ENCODE data around the gene GRID2. TPM values are rescaled to one million over a fixed set of nuclear protein-coding genes. Genes with fewer than 3 reads are reported as not detected.
A peak's percentile ranks its signal among the peaks of the same experiment; 100 is the strongest.

GRID2 gene
- total RNA-seq, 1 experiment from 2014 or later = 2.2 TPM

DNA sequence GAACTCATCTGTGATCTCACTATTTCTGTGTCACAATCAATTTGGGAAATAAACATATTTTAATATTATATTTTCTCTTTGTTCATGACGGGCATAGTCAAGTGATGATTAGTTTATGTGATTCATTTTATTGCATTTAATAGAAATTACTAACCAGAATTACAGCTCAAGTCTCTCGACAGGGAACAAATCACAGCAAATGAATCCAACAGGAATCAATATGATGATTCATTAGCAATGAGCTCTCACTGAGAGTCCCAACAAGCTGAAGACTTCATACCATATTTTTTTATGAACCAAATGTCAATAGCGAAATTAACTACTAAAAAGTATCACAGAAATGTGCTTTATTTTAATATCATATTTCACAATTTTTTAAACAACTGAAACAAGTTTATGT, 649.7 kb downstream of the GRID2 start:
- Histone ChIP-seq H2AFZ (ENCODE audit: low read length) (no peak overlapping the region), H3K4me1 (ENCODE audit: insufficient read depth, low read length) (peaks cover 19% of the 10 kb centered on the region), H3K4me3 (ENCODE audit: low read length) (no peak overlapping the region), H3K27ac (ENCODE audit: low read length) (peak overlapping the region; percentile 62), H3K9ac (ENCODE audit: low read length) (no peak overlapping the region), H3K9me3 (ENCODE audit: low read length) (no peaks in the 10 kb centered on the region), H3F3A (ENCODE audit: low read length, unreplicated experiment) (no peaks in the 10 kb centered on the region), H3K27me3 (ENCODE audit: low read length) (no peaks in the 10 kb centered on the region), H3K9me2 (replicated peaks; ENCODE audit: low read length) (no peaks in the 10 kb centered on the region), H4K20me1 (ENCODE audit: low read length) (no peaks in the 10 kb centered on the region), H3K36me3 (ENCODE audit: low read depth, low read length) (no peaks in the 10 kb centered on the region), H3K4me2 (ENCODE audit: low read length) (peak overlapping the region; percentile 60), H3K79me2 (ENCODE audit: low read length) (no peaks in the 10 kb centered on the region)
- POLR2A ChIA-PET (ENCODE audit: unreplicated experiment) = no interaction called here
- CTCF ChIA-PET = no interaction called here
- ATAC-seq (peak; percentile 92), DNase-seq (peak; percentile 64)
- intact Hi-C loops (cut with micrococcal nuclease) = loop anchor here (5.0 kb wide), 1 partner anchor 721 kb away; no protein-coding TSS in a partner anchor
- TF ChIP-seq, protein P1, sequence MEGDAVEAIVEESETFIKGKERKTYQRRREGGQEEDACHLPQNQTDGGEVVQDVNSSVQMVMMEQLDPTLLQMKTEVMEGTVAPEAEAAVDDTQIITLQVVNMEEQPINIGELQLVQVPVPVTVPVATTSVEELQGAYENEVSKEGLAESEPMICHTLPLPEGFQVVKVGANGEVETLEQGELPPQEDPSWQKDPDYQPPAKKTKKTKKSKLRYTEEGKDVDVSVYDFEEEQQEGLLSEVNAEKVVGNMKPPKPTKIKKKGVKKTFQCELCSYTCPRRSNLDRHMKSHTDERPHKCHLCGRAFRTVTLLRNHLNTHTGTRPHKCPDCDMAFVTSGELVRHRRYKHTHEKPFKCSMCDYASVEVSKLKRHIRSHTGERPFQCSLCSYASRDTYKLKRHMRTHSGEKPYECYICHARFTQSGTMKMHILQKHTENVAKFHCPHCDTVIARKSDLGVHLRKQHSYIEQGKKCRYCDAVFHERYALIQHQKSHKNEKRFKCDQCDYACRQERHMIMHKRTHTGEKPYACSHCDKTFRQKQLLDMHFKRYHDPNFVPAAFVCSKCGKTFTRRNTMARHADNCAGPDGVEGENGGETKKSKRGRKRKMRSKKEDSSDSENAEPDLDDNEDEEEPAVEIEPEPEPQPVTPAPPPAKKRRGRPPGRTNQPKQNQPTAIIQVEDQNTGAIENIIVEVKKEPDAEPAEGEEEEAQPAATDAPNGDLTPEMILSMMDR (conservative IDR thresholded peaks at IDR 0.05; ENCODE audit: low read depth, low read length) = no peak
- TF ChIP-seq EZH2phosphoT487 (IDR thresholded peaks at IDR 0.05; ENCODE audit: borderline replicate concordance, low read length) (no peak), EZH2 (IDR thresholded peaks at IDR 0.05; ENCODE audit: low read length, unreplicated experiment) (no peak)
- no TSS peak for BruUV-seq (replicated peaks)

DNA sequence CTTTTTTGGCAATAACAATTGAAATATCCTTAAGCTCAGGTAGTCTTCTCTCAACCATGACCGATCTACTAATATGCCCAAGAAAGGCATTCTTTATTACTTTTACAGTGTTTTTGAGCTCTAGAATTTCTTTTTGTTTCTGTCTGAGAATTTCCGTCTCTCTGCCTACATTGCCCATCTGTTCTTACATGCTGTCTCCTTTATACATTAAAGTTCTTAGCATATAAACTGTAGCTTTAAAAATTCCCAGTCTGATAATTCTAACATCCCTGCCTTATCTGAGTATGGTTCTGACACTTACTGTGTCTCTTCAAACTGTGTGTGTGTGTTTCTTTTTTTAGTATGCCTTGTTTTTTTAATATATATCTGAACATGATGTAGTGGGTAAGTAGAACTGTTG, 658.1 kb downstream of the GRID2 start:
- ATAC-seq (no peak), DNase-seq (no peak)
- ChIA-PET POLR2A (ENCODE audit: unreplicated experiment) (no interaction called here), CTCF (no interaction called here)
- Histone ChIP-seq H3K27me3 (ENCODE audit: low read length) (no peaks in the 10 kb centered on the region), H3K9ac (ENCODE audit: low read length) (no peak overlapping the region), H3K4me3 (ENCODE audit: low read length) (no peak overlapping the region), H2AFZ (ENCODE audit: low read length) (no peak overlapping the region), H3K9me2 (replicated peaks; ENCODE audit: low read length) (no peaks in the 10 kb centered on the region), H3K27ac (ENCODE audit: low read length) (no peak overlapping the region), H3K36me3 (ENCODE audit: low read depth, low read length) (no peaks in the 10 kb centered on the region), H3F3A (ENCODE audit: low read length, unreplicated experiment) (no peaks in the 10 kb centered on the region), H3K79me2 (ENCODE audit: low read length) (no peaks in the 10 kb centered on the region), H3K4me2 (ENCODE audit: low read length) (no peak overlapping the region), H4K20me1 (ENCODE audit: low read length) (no peaks in the 10 kb centered on the region), H3K4me1 (ENCODE audit: insufficient read depth, low read length) (no peaks in the 10 kb centered on the region), H3K9me3 (ENCODE audit: low read length) (no peaks in the 10 kb centered on the region)
- intact Hi-C loops (cut with micrococcal nuclease) = no loop called here
- no TSS peak for BruUV-seq (replicated peaks)
- TF ChIP-seq, protein P1 (conservative IDR thresholded peaks at IDR 0.05; ENCODE audit: low read depth, low read length) = no peak
- TF ChIP-seq EZH2 (IDR thresholded peaks at IDR 0.05; ENCODE audit: low read length, unreplicated experiment) (no peak), EZH2phosphoT487 (IDR thresholded peaks at IDR 0.05; ENCODE audit: borderline replicate concordance, low read length) (no peak)

DNA sequence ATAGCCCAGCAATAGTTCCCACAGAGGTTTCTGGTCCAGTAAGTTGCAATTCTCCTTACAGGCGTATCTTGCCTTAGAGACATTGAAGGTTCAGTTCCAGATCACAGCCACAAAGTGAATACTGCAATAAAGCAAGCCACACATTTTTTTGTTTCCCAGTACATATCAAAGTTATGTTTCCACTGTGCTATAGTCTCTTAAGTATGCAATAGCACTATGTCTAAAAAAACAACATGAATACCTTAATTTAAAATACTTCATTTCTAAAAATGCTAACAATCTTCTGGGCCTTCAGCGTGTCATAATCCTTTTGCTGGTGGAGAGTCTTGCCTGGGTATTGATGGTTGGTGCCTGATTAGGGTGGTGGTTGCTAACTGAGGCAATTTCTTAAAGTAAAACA, 659.1 kb downstream of the GRID2 start:
- Histone ChIP-seq H3K79me2 (ENCODE audit: low read length) (no peaks in the 10 kb centered on the region), H3K27me3 (ENCODE audit: low read length) (no peaks in the 10 kb centered on the region), H3K27ac (ENCODE audit: low read length) (no peak overlapping the region), H3K9me2 (replicated peaks; ENCODE audit: low read length) (no peaks in the 10 kb centered on the region), H3K36me3 (ENCODE audit: low read depth, low read length) (no peaks in the 10 kb centered on the region), H3K9ac (ENCODE audit: low read length) (no peak overlapping the region), H3K4me1 (ENCODE audit: insufficient read depth, low read length) (no peaks in the 10 kb centered on the region), H3F3A (ENCODE audit: low read length, unreplicated experiment) (no peaks in the 10 kb centered on the region), H3K4me3 (ENCODE audit: low read length) (no peak overlapping the region), H4K20me1 (ENCODE audit: low read length) (no peaks in the 10 kb centered on the region), H2AFZ (ENCODE audit: low read length) (no peak overlapping the region), H3K4me2 (ENCODE audit: low read length) (no peak overlapping the region), H3K9me3 (ENCODE audit: low read length) (no peaks in the 10 kb centered on the region)
- TF ChIP-seq EZH2phosphoT487 (IDR thresholded peaks at IDR 0.05; ENCODE audit: borderline replicate concordance, low read length) (no peak), EZH2 (IDR thresholded peaks at IDR 0.05; ENCODE audit: low read length, unreplicated experiment) (no peak)
- TF ChIP-seq, protein P1 (conservative IDR thresholded peaks at IDR 0.05; ENCODE audit: low read depth, low read length) = no peak
- ATAC-seq (no peak), DNase-seq (no peak)
- BruUV-seq (replicated peaks) = no TSS peak
- ChIA-PET CTCF (no interaction called here), POLR2A (ENCODE audit: unreplicated experiment) (no interaction called here)
- intact Hi-C loops (cut with micrococcal nuclease) = no loop called here
